ENCODE results near the gene CPA4.

Gene CPA4

DNA sequence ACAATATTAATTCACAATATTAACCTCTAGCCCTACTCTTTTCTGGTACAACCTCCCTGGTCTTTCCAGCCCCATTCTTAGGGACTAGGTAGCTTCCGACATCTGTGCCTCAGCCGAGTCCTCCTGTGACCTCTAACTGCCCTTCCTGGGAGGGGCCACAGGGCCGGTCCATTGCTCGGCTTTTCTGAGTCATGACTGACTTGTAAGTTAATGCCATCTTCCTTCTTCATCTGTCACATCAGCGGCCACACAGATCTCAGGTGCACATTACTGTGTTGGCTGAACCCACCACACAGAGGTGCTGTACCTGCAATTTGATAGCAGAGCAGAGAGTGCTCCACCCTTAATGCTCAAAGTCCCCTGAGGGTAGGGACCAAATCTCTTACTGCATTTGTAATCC lies 4.1 kb upstream of the CPA4 start:
- Histone ChIP-seq H3K4me1 (ENCODE audit: control insufficient read depth in 2 of 2, insufficient read depth in 2 of 2, low read length in 2 of 2) (no peaks in the 10 kb centered on the region), H3K27ac (ENCODE audit: low read depth in 2 of 2, low read length in 2 of 2) (no peak overlapping the region), H3K9me3 (ENCODE audit: control insufficient read depth in 2 of 2, low read length in 2 of 2) (no peaks in the 10 kb centered on the region)

DNA sequence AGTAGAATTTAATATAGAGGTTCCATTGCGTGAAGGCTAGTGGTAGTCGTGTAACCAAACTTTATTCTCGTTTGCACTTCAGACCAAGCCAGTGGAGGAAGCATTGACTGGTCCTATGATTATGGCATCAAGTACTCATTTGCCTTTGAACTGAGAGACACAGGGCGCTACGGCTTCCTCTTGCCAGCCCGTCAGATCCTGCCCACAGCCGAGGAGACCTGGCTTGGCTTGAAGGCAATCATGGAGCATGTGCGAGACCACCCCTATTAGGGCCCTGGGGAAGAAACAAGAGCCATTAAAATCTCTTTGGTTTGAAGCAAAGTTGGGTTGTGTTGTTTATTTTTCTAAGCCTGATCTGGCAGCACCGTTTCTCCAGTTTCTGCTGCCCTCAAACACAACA lies 3.5 kb upstream of the CPA4 start:
- Histone ChIP-seq H3K36me3 (ENCODE audit: control insufficient read depth in 2 of 2, insufficient read depth in 2 of 2, low read length in 2 of 2) (no peaks in the 10 kb centered on the region), H3K4me1 (ENCODE audit: control insufficient read depth in 2 of 2, insufficient read depth in 2 of 2, low read length in 2 of 2) (no peaks in the 10 kb centered on the region), H3K9me3 (ENCODE audit: control insufficient read depth in 2 of 2, low read length in 2 of 2) (no peaks in the 10 kb centered on the region), H3K27ac (ENCODE audit: low read depth in 2 of 2, low read length in 2 of 2) (no peak overlapping the region), H3K27me3 (ENCODE audit: control insufficient read depth in 2 of 2, insufficient read depth in 2 of 2, low read length in 2 of 2) (no peaks in the 10 kb centered on the region), H3K4me3 (ENCODE audit: low read length in 2 of 2) (no peak overlapping the region), H3K9ac (ENCODE audit: low read depth in 1 of 2, low read length in 2 of 2) (no peak overlapping the region)

More for the DNA sequence above, 4.1 kb upstream of the CPA4 start:
- H3K4me3 ChIP-seq (ENCODE audit: low read length in 2 of 2) = no peak overlapping the region
- no peaks in the 10 kb centered on the region for H3K27me3 ChIP-seq (ENCODE audit: control insufficient read depth in 2 of 2, insufficient read depth in 2 of 2, low read length in 2 of 2)
- H3K9ac ChIP-seq (ENCODE audit: low read depth in 1 of 2, low read length in 2 of 2) = no peak overlapping the region
- H3K36me3 ChIP-seq (ENCODE audit: control insufficient read depth in 2 of 2, insufficient read depth in 2 of 2, low read length in 2 of 2) = no peaks in the 10 kb centered on the region

DNA sequence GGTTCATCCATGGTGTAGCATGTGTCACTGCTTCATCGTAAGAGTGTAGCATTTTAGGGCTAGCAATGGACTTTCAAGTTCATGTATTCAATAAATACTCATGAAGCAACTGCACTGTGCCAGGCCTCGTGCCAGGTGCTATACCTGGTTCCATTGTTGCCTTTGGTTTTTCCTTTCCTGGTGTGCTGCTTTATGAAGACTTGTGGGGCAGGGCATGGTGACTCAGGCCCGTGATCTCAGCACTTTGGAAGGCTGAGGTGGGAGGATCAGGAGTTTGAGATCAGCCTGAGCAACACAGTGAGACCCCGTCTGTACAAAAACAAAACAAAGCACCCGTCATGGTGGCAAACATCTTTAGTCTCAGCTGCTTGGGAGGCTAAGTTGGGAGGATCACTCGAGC lies 2.2 kb upstream of the CPA4 start:
- H3K4me3 ChIP-seq (ENCODE audit: low read length in 2 of 2) = no peak overlapping the region
- no peaks in the 10 kb centered on the region for H3K9me3 ChIP-seq (ENCODE audit: control insufficient read depth in 2 of 2, low read length in 2 of 2)
- no peak overlapping the region for H3K9ac ChIP-seq (ENCODE audit: low read depth in 1 of 2, low read length in 2 of 2)
- no peaks in the 10 kb centered on the region for H3K4me1 ChIP-seq (ENCODE audit: control insufficient read depth in 2 of 2, insufficient read depth in 2 of 2, low read length in 2 of 2)
- H3K27me3 ChIP-seq (ENCODE audit: control insufficient read depth in 2 of 2, insufficient read depth in 2 of 2, low read length in 2 of 2) = no peaks in the 10 kb centered on the region
- no peak overlapping the region for H3K27ac ChIP-seq (ENCODE audit: low read depth in 2 of 2, low read length in 2 of 2)
- H3K36me3 ChIP-seq (ENCODE audit: control insufficient read depth in 2 of 2, insufficient read depth in 2 of 2, low read length in 2 of 2) = no peaks in the 10 kb centered on the region

DNA sequence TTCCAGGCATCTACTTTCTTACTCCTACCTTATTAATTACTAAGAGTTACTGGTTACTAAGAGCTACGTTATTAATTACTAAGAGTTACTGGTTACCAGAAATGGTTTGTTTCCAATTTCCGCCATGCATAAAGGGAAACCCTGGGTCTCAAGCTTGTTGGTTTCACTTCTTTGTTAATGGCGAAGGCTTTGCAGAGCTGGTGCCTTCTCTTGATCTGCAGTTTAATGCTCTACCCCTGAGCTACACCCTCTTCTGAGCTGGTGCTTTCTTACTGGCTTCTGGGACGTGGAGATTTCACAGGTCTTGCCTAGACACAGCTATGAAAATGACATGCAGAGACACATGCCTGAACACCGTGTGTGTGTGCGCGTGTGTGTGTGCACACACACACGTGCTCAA lies 560 bp downstream of the CPA4 start:
- Histone ChIP-seq H3K36me3 (ENCODE audit: control insufficient read depth in 2 of 2, insufficient read depth in 2 of 2, low read length in 2 of 2) (no peaks in the 10 kb centered on the region), H3K27me3 (ENCODE audit: control insufficient read depth in 2 of 2, insufficient read depth in 2 of 2, low read length in 2 of 2) (no peaks in the 10 kb centered on the region), H3K9me3 (ENCODE audit: control insufficient read depth in 2 of 2, low read length in 2 of 2) (no peaks in the 10 kb centered on the region), H3K4me3 (ENCODE audit: low read length in 2 of 2) (no peak overlapping the region), H3K4me1 (ENCODE audit: control insufficient read depth in 2 of 2, insufficient read depth in 2 of 2, low read length in 2 of 2) (no peaks in the 10 kb centered on the region), H3K9ac (ENCODE audit: low read depth in 1 of 2, low read length in 2 of 2) (no peak overlapping the region), H3K27ac (ENCODE audit: low read depth in 2 of 2, low read length in 2 of 2) (no peak overlapping the region)

DNA sequence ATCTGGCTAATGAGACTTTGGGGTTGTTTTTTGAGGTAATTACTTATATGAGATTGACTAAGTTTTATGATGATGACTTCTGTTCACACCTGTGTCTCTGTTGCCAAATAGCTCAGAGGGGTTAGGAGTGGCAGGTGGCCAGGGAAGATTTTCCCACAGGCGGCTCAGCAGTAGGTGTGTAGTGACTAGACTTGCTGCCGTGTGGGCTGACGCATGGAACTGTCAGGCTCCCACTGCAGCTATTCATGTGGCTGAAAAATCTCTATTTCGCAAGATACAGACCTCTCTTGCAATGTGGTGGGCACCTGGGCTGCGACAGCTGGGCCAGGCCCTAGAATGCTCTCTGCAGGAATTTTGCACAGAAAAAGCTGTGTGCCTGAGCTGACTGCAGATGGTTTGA lies 1.4 kb downstream of the CPA4 start:
- no peaks in the 10 kb centered on the region for H3K4me1 ChIP-seq (ENCODE audit: control insufficient read depth in 2 of 2, insufficient read depth in 2 of 2, low read length in 2 of 2)
- no peaks in the 10 kb centered on the region for H3K27me3 ChIP-seq (ENCODE audit: control insufficient read depth in 2 of 2, insufficient read depth in 2 of 2, low read length in 2 of 2)
- H3K4me3 ChIP-seq (ENCODE audit: low read length in 2 of 2) = no peak overlapping the region
- H3K36me3 ChIP-seq (ENCODE audit: control insufficient read depth in 2 of 2, insufficient read depth in 2 of 2, low read length in 2 of 2) = no peaks in the 10 kb centered on the region
- no peak overlapping the region for H3K27ac ChIP-seq (ENCODE audit: low read depth in 2 of 2, low read length in 2 of 2)
- no peak overlapping the region for H3K9ac ChIP-seq (ENCODE audit: low read depth in 1 of 2, low read length in 2 of 2)
- no peaks in the 10 kb centered on the region for H3K9me3 ChIP-seq (ENCODE audit: control insufficient read depth in 2 of 2, low read length in 2 of 2)

DNA sequence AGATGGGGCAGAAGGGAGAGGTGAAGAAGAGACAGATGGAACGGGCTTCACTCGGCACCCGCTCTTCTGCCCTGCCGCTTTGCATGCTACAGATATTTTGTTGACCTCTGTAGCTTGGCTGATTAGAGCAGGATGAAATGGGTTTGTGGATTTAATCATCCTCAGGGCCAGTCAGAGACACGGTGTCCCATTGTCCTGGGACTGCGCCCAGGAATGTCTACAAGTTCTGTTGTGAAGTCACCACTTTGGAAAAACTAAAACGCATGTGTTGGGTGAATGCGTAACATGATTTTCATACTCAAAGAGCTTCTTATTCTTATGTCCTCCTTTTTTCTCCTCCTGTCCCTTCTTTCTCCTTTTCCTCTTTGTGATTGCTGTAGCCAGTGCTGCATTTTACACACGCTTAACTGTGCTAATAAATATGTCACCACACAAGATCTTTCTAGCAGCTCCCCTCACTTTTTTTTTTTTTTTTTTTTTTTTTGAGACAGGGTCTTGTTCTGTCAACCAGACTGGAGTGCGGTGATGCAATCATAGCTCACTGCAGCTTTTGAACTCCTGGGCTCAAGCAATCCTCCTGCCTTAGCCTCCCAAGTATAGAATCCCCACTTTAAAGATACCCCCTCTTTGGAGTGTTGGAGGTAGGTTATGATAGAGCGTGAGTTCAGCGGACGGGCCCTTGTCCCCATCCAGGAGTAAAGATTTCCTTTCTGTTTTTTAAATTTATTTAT lies 3.4 kb downstream of the CPA4 start:
- H3K27ac ChIP-seq (ENCODE audit: low read depth in 2 of 2, low read length in 2 of 2) = no peak overlapping the region
- no peaks in the 10 kb centered on the region for H3K27me3 ChIP-seq (ENCODE audit: control insufficient read depth in 2 of 2, insufficient read depth in 2 of 2, low read length in 2 of 2)
- H3K36me3 ChIP-seq (ENCODE audit: control insufficient read depth in 2 of 2, insufficient read depth in 2 of 2, low read length in 2 of 2) = no peaks in the 10 kb centered on the region
- H3K9ac ChIP-seq (ENCODE audit: low read depth in 1 of 2, low read length in 2 of 2) = no peak overlapping the region
- no peaks in the 10 kb centered on the region for H3K9me3 ChIP-seq (ENCODE audit: control insufficient read depth in 2 of 2, low read length in 2 of 2)
- H3K4me3 ChIP-seq (ENCODE audit: low read length in 2 of 2) = no peak overlapping the region
- no peaks in the 10 kb centered on the region for H3K4me1 ChIP-seq (ENCODE audit: control insufficient read depth in 2 of 2, insufficient read depth in 2 of 2, low read length in 2 of 2)

DNA sequence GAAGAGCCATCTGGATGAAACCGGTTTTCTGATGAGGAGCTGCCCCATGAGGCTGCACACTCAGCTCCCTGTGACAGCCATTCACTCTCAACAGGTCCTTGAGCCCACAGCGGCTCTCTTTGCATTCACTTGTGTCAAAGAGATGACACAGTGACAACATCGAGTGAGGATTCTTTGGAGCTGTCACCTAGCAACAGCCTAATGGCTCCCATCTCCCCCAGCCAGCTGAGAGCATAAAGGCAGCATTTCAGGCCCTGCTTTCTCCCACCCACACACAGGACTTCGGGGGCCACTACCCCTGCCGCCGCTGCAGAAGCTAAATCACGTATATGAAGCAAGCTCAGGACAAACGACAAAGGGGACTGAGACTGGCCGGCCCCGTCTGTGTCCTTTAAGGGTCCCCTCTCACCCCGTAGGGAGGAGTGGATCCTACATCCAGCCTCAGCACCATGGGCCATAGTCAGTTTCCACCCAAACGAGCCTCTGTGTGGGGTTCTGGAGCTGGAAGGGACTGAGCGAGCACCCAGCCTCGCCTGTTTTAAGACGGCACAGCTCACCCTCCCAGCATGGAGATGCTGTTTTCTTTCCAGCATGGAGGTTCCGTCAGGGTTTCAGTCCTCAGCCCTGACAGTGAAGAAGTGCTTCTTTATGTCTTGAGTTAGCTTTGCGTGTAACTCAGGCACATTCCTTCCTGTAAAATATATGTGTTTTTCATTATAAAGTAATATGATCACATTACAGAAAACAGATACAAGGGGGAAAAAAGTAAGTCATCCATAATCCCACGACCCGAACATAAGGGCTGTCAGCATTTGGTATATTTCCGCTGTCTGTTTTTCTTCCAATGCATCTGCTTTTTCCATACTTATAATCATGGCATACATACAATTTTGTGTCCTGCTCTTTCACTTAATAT lies 4.9 kb downstream of the CPA4 start:
- H3K4me3 ChIP-seq (ENCODE audit: low read length in 2 of 2) = no peak overlapping the region
- H3K27me3 ChIP-seq (ENCODE audit: control insufficient read depth in 2 of 2, insufficient read depth in 2 of 2, low read length in 2 of 2) = peaks cover 2% of the 10 kb centered on the region in 2 donors
- no peak overlapping the region for H3K27ac ChIP-seq (ENCODE audit: low read depth in 2 of 2, low read length in 2 of 2)
- no peaks in the 10 kb centered on the region for H3K36me3 ChIP-seq (ENCODE audit: control insufficient read depth in 2 of 2, insufficient read depth in 2 of 2, low read length in 2 of 2)
- no peaks in the 10 kb centered on the region for H3K4me1 ChIP-seq (ENCODE audit: control insufficient read depth in 2 of 2, insufficient read depth in 2 of 2, low read length in 2 of 2)
- H3K9ac ChIP-seq (ENCODE audit: low read depth in 1 of 2, low read length in 2 of 2) = no peak overlapping the region
- no peaks in the 10 kb centered on the region for H3K9me3 ChIP-seq (ENCODE audit: control insufficient read depth in 2 of 2, low read length in 2 of 2)

DNA sequence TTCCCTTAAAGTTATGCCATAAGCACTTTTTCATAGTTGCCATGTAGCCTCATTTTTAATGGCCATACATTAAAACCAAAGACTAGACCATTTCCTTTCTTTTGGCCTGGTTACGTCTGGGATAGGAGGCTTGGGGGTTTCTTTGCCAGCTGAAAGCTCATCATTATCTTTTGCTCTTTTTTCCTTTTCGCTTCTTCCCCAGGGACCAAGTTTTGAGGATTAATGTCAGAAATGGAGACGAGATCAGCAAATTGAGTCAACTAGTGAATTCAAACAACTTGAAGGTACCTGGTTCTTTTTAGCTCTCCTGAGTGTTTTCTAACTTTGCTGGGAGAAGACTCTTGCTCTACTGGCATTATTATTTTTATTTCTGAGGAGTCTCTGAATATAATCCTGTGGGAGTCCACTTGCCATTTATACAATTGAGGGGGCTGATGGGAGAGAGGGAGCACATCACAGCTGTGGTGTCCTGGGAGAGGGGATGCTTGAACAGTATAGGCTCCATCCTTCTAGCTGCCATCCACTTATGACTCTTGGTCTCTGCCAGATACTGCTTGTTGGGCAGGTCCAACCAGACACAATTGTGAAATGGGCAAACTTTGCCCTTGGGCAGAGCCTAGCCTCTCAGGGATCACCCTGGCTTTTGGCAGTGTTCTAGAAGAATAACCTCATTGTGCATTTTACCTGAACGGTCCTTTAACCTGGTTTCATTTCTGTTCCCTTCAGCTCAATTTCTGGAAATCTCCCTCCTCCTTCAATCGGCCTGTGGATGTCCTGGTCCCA lies 5.8 kb downstream of the CPA4 start:
- Histone ChIP-seq H3K36me3 (ENCODE audit: control insufficient read depth in 2 of 2, insufficient read depth in 2 of 2, low read length in 2 of 2) (no peaks in the 10 kb centered on the region), H3K4me3 (ENCODE audit: low read length in 2 of 2) (no peak overlapping the region), H3K27me3 (ENCODE audit: control insufficient read depth in 2 of 2, insufficient read depth in 2 of 2, low read length in 2 of 2) (peaks cover 2 to 3% of the 10 kb centered on the region in 2 donors), H3K9ac (ENCODE audit: low read depth in 1 of 2, low read length in 2 of 2) (no peak overlapping the region), H3K9me3 (ENCODE audit: control insufficient read depth in 2 of 2, low read length in 2 of 2) (no peaks in the 10 kb centered on the region), H3K27ac (ENCODE audit: low read depth in 2 of 2, low read length in 2 of 2) (no peak overlapping the region), H3K4me1 (ENCODE audit: control insufficient read depth in 2 of 2, insufficient read depth in 2 of 2, low read length in 2 of 2) (no peaks in the 10 kb centered on the region)

DNA sequence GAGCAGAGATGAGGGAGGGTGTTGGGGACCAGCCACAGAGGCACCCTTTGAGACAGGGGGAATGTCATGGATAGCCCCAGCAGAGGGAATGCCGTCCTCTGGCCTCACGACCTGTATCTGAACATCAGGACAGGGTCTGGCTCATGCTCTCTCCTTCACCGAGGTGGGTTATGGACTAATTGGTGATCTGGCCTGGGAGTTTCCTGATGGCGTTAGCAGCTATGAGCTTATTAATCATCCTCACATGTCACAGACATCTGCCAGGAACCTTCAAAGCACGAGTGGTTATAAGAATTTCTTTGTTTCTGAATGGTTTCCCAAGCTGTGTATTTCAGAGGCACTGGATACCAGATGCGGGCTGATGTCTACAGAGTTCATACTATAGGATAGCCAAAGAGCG lies 6.9 kb downstream of the CPA4 start:
- no peak overlapping the region for H3K4me3 ChIP-seq (ENCODE audit: low read length in 2 of 2)
- H3K36me3 ChIP-seq (ENCODE audit: control insufficient read depth in 2 of 2, insufficient read depth in 2 of 2, low read length in 2 of 2) = no peaks in the 10 kb centered on the region
- no peaks in the 10 kb centered on the region for H3K4me1 ChIP-seq (ENCODE audit: control insufficient read depth in 2 of 2, insufficient read depth in 2 of 2, low read length in 2 of 2)
- peaks cover 2 to 3% of the 10 kb centered on the region in 2 donors for H3K27me3 ChIP-seq (ENCODE audit: control insufficient read depth in 2 of 2, insufficient read depth in 2 of 2, low read length in 2 of 2)
- no peaks in the 10 kb centered on the region for H3K9me3 ChIP-seq (ENCODE audit: control insufficient read depth in 2 of 2, low read length in 2 of 2)
- H3K9ac ChIP-seq (ENCODE audit: low read depth in 1 of 2, low read length in 2 of 2) = no peak overlapping the region
- no peak overlapping the region for H3K27ac ChIP-seq (ENCODE audit: low read depth in 2 of 2, low read length in 2 of 2)
